ENCODE measurements around the gene NKIRAS2. TPM values are rescaled to one million over a fixed set of nuclear protein-coding genes. Genes with fewer than 3 reads are reported as not detected.

NKIRAS2 gene
- total RNA-seq, 1 experiment from 2014 or later = 53.2 TPM

- DNase-seq (ENCODE audit: low read depth) = no peak
These were observed 35.1 kb downstream of the NKIRAS2 start for GRCh38 chr17:42055027-42055426.

GRCh38 chr17:42055496-42055895 is 35.6 kb downstream of the NKIRAS2 start:
- peak; percentile 33 for DNase-seq (ENCODE audit: low read depth)

- DNase-seq (ENCODE audit: low read depth) = no peak
These were observed 36.7 kb downstream of the NKIRAS2 start for GRCh38 chr17:42056635-42057034.

- no peak for DNase-seq (ENCODE audit: low read depth)
These were observed 38.2 kb downstream of the NKIRAS2 start for GRCh38 chr17:42058063-42058462.

- no peak for DNase-seq (ENCODE audit: low read depth)
These were observed 39.9 kb downstream of the NKIRAS2 start for GRCh38 chr17:42059815-42060214.

- DNase-seq (ENCODE audit: low read depth) = no peak
These were observed 40.3 kb downstream of the NKIRAS2 start for GRCh38 chr17:42060231-42060630.

GRCh38 chr17:42061646-42062487 is 42.0 kb downstream of the NKIRAS2 start:
- DNase-seq (ENCODE audit: low read depth) = no peak

GRCh38 chr17:42062681-42063080 is 42.8 kb downstream of the NKIRAS2 start:
- DNase-seq (ENCODE audit: low read depth) = no peak

GRCh38 chr17:42065201-42065600 is 45.3 kb downstream of the NKIRAS2 start:
- no peak for DNase-seq (ENCODE audit: low read depth)

- DNase-seq (ENCODE audit: low read depth) = peak; percentile 39
These were observed 47.6 kb downstream of the NKIRAS2 start for GRCh38 chr17:42067371-42068091.

GRCh38 chr17:42068979-42069378 is 49.1 kb downstream of the NKIRAS2 start:
- DNase-seq (ENCODE audit: low read depth) = no peak

GRCh38 chr17:42071810-42072209 is 51.9 kb downstream of the NKIRAS2 start:
- no peak for DNase-seq (ENCODE audit: low read depth)

- DNase-seq (ENCODE audit: low read depth) = no peak
These were observed 52.7 kb downstream of the NKIRAS2 start for GRCh38 chr17:42072323-42073187.

Other genes starting within 250 kb of the NKIRAS2 start
- gene JUP, start 233.4 kb upstream of the NKIRAS2 start, total RNA-seq (2014; rRNA removed; shearing (Covaris generic)) = 1.6 and 4.0 TPM in 2 replicates
- 71.9 and 75.5 TPM in 2 replicates for gene P3H4, start 208.1 kb upstream of the NKIRAS2 start, total RNA-seq (2014; rRNA removed; shearing (Covaris generic))
- gene FKBP10, start 207.1 kb upstream of the NKIRAS2 start, total RNA-seq (2014; rRNA removed; shearing (Covaris generic)) = 199 and 204 TPM in 2 replicates
- gene NT5C3B, start 183.9 kb upstream of the NKIRAS2 start, total RNA-seq (2014; rRNA removed; shearing (Covaris generic)) = 56.2 and 73.8 TPM in 2 replicates
- gene KLHL10, start 182.3 kb upstream of the NKIRAS2 start, total RNA-seq (2014; rRNA removed; shearing (Covaris generic)) = not detected in 2 replicates
- gene KLHL11, start 154.7 kb upstream of the NKIRAS2 start, total RNA-seq (2014; rRNA removed; shearing (Covaris generic)) = 25.1 and 26.3 TPM in 2 replicates
- 205 and 226 TPM in 2 replicates for gene ACLY, start 101.1 kb upstream of the NKIRAS2 start, total RNA-seq (2014; rRNA removed; shearing (Covaris generic))
- gene ODAD4, start 89.5 kb upstream of the NKIRAS2 start, total RNA-seq (2014; rRNA removed; shearing (Covaris generic)) = 0.10 TPM in 1 of 2 replicates, not detected in the other
- 41.7 and 66.7 TPM in 2 replicates for gene CNP, start 53.3 kb upstream of the NKIRAS2 start, total RNA-seq (2014; rRNA removed; shearing (Covaris generic))
- 133 and 150 TPM in 2 replicates for gene DNAJC7, start 2.7 kb upstream of the NKIRAS2 start, total RNA-seq (2014; rRNA removed; shearing (Covaris generic))
- 0.23 TPM in 2 replicates for gene C17orf113, start 30.5 kb downstream of the NKIRAS2 start, total RNA-seq (2014; rRNA removed; shearing (Covaris generic))
- gene ZNF385C, start 78.4 kb downstream of the NKIRAS2 start, total RNA-seq (2014; rRNA removed; shearing (Covaris generic)) = not detected in 2 replicates
- gene DHX58, start 92.6 kb downstream of the NKIRAS2 start, total RNA-seq (2014; rRNA removed; shearing (Covaris generic)) = 4.9 and 5.7 TPM in 2 replicates
- gene KAT2A, start 101.3 kb downstream of the NKIRAS2 start, total RNA-seq (2014; rRNA removed; shearing (Covaris generic)) = 19.6 and 28.0 TPM in 2 replicates
- gene HSPB9, start 102.7 kb downstream of the NKIRAS2 start, total RNA-seq (2014; rRNA removed; shearing (Covaris generic)) = 0.23 TPM in 1 of 2 replicates, not detected in the other
- 137 and 277 TPM in 2 replicates for gene RAB5C, start 134.9 kb downstream of the NKIRAS2 start, total RNA-seq (2014; rRNA removed; shearing (Covaris generic))
- not detected in 2 replicates for gene KCNH4, start 161.1 kb downstream of the NKIRAS2 start, total RNA-seq (2014; rRNA removed; shearing (Covaris generic))
- not detected in 2 replicates for gene HCRT, start 165.4 kb downstream of the NKIRAS2 start, total RNA-seq (2014; rRNA removed; shearing (Covaris generic))
- gene GHDC, start 174.4 kb downstream of the NKIRAS2 start, total RNA-seq (2014; rRNA removed; shearing (Covaris generic)) = 11.6 and 13.3 TPM in 2 replicates